K562 (cell line): Measurements from ENCODE around the gene NLRP9. TPM values are rescaled to one million over a fixed set of nuclear protein-coding genes. Genes with fewer than 3 reads are reported as not detected.

ENCODE experiments used
- ATAC-seq: fragments of 200-7000 bp; cut with Tn5 transposase; 3 replicates; pipeline ENCODE4 v1.9.1; 2020; ENCODE audit warnings: moderate library complexity
- BruUV-seq: library from RNA; stranded (reverse); fragments of 400-500 nt; replicated peaks from 2 replicates; lab custom pipeline; 2021; lab: Mats Ljungman, UMichigan
- CTCF ChIA-PET: fragments of 300-600 bp; formaldehyde crosslinking; extraction: SDS; loops from one replicate; lab custom pipeline; 2021; ENCODE audit warnings: low intra/inter-chr PET ratio; lab: Yijun Ruan, JAX
- POLR2A ChIA-PET: fragments of 300-600, 350-650 bp; sonication (Branson Sonifier 250); formaldehyde crosslinking; extraction: SDS; loops from one replicate; lab custom pipeline; 2021; ENCODE audit warnings: antibody characterized with exemption, inconsistent platforms; lab: Yijun Ruan, JAX
- DNase-seq, 4 experiments: peaks; one replicate each; pipeline versions ENCODE4 v3.0.0 to v3.0.0-alpha.2; 2011 to 2018; ENCODE audit warnings: low spot score in 3 of 4, mixed read lengths in 3 of 4; ENCODE audit errors: extremely low read depth in 1 of 4
- FAIRE-seq: peaks from 2 replicates; lab custom pipeline; 2011; peaks lifted over from hg19 to GRCh38; lab: Jason Lieb, UNC
- H2AFZ ChIP-seq: 2 replicates; pipeline ENCODE4 v1.6.0; 2011; ENCODE audit warnings: low read depth, low read length, control low read depth, inconsistent platforms
- H3K27ac ChIP-seq: fragments of 200-600 bp; 3 replicates; pipeline ENCODE4 v1.8.0; 2011; ENCODE audit warnings: low read depth, mild to moderate bottlenecking, control low read depth, inconsistent platforms, low read length, moderate library complexity, mixed read lengths; ENCODE audit errors: extremely low read depth
- H3K27me3 ChIP-seq, 2 experiments: fragments of 300-600 bp in 1 of 2; 2 replicates in 1 of 2; 3 replicates in 1 of 2; pipeline versions ENCODE4 v1.6.0 to v1.8.0; 2011; ENCODE audit warnings: inconsistent platforms in 2 of 2, low read length in 2 of 2, mild to moderate bottlenecking in 1 of 2, mixed read lengths in 1 of 2, moderate library complexity in 1 of 2; ENCODE audit not compliant: control insufficient read depth in 2 of 2, insufficient read depth in 2 of 2
- H3K36me3 ChIP-seq: fragments of 300-600 bp; 3 replicates; pipeline ENCODE4 v1.8.0; 2011; ENCODE audit warnings: mild to moderate bottlenecking, low read length, inconsistent platforms; ENCODE audit not compliant: control insufficient read depth, insufficient read depth
- H3K4me1 ChIP-seq, 2 experiments: fragments of 200-600 bp in 1 of 2; replicated peaks in 1 of 2; 2 replicates in 1 of 2; 3 replicates in 1 of 2; pipeline versions ENCODE4 v1.5.1 to v1.8.0; 2011; ENCODE audit warnings: inconsistent platforms in 2 of 2, low read length in 2 of 2, mild to moderate bottlenecking in 1 of 2, mixed read lengths in 1 of 2, moderate library complexity in 1 of 2; ENCODE audit not compliant: control insufficient read depth in 2 of 2, insufficient read depth in 2 of 2
- H3K4me2 ChIP-seq: 2 replicates; pipeline ENCODE4 v1.6.1; 2011; ENCODE audit warnings: low read length, control low read depth, inconsistent platforms, mixed read lengths; ENCODE audit not compliant: insufficient read depth
- H3K4me3 ChIP-seq: fragments of 200-600 bp; sonication (generic), shearing (Covaris generic); 2 replicates; pipeline ENCODE4 v1.5.1; 2016; ENCODE audit warnings: control low read depth, inconsistent platforms
- H3K79me2 ChIP-seq: fragments of 200-600 bp; 3 replicates; pipeline ENCODE4 v1.8.0; 2011; ENCODE audit warnings: low read length, inconsistent platforms; ENCODE audit not compliant: control insufficient read depth, insufficient read depth
- H3K9ac ChIP-seq, 2 experiments: 2 replicates each; pipeline versions ENCODE4 v1.6.0 to v1.6.1; 2011; ENCODE audit warnings: low read depth in 2 of 2, low read length in 2 of 2, control low read depth in 1 of 2, inconsistent platforms in 1 of 2, mild to moderate bottlenecking in 1 of 2, mixed read lengths in 1 of 2; ENCODE audit not compliant: insufficient read depth in 1 of 2
- H3K9me1 ChIP-seq: one replicate; pipeline ENCODE4 v1.6.0; 2011; ENCODE audit warnings: inconsistent platforms, mild to moderate bottlenecking, low read length, moderate library complexity; ENCODE audit not compliant: control insufficient read depth, insufficient read depth
- H3K9me3 ChIP-seq: replicated peaks from 2 replicates; pipeline ENCODE4 v1.5.1; 2011; ENCODE audit warnings: low read depth, low read length, inconsistent platforms; ENCODE audit not compliant: control insufficient read depth, insufficient read depth
- H4K20me1 ChIP-seq: replicated peaks from 2 replicates; pipeline ENCODE4 v1.6.1; 2011; ENCODE audit warnings: low read length, inconsistent platforms, mixed read lengths; ENCODE audit not compliant: control insufficient read depth, insufficient read depth
- FOXK1 ChIP-seq: sonication (generic); formaldehyde crosslinking; IDR thresholded peaks from 2 replicates; pipeline ENCODE4 v1.8.0; 2022; ENCODE audit warnings: missing genetic modification reagents, mild to moderate bottlenecking, borderline replicate concordance
- KAT8 ChIP-seq: fragments of 450-650 bp; IDR thresholded peaks from 2 replicates; pipeline ENCODE4 v1.6.1; 2016; ENCODE audit warnings: low read depth, mild to moderate bottlenecking
- MEIS2 ChIP-seq: fragments of 450-650 bp; IDR thresholded peaks from 2 replicates; pipeline ENCODE4 v1.6.1; 2014; ENCODE audit warnings: mild to moderate bottlenecking; ENCODE audit not compliant: partially characterized antibody
- NFATC3 ChIP-seq: fragments of 450-650 bp; IDR thresholded peaks from 2 replicates; pipeline ENCODE4 v1.6.1; 2017; ENCODE audit warnings: mild to moderate bottlenecking
- NR2C1 ChIP-seq, 2 experiments: fragments of 450-650 bp; IDR thresholded peaks; 2 replicates each; pipeline ENCODE4 v1.6.1; 2017; ENCODE audit warnings: mild to moderate bottlenecking in 2 of 2, antibody characterized with exemption in 1 of 2, inconsistent platforms in 1 of 2, missing compliant biosample characterization in 1 of 2, missing genetic modification characterization in 1 of 2
- RBFOX2 ChIP-seq: fragments of 200-400 bp; formaldehyde crosslinking; IDR thresholded peaks from 2 replicates; pipeline ENCODE4 v1.6.1; 2017; ENCODE audit warnings: low read depth, mild to moderate bottlenecking, low read length, moderate library complexity
- TAL1 ChIP-seq: fragments of 450-650 bp; IDR thresholded peaks from 2 replicates; pipeline ENCODE4 v1.6.1; 2016; ENCODE audit warnings: mild to moderate bottlenecking
- ZEB2 ChIP-seq: fragments of 450-650 bp; IDR thresholded peaks from 2 replicates; pipeline ENCODE4 v1.6.1; 2016
- ZNF384 ChIP-seq: IDR thresholded peaks from 2 replicates; pipeline ENCODE4 v1.6.1; 2012; ENCODE audit warnings: low read depth, low read length, improper control_type of control experiment
- WGBS: fragments of 100-300 bp; shearing (Covaris generic); methylation state at CpG from one replicate; pipeline ENCODE4 v1.1.6; 2016; ENCODE audit warnings: low coverage, mixed read lengths; ENCODE audit not compliant: insufficient coverage; ENCODE audit errors: missing lambda C conversion rate; 5-methylcytosine and 5-hydroxymethylcytosine counted together
- in situ Hi-C: fragments of 300-500 bp; cut with MboI; formaldehyde crosslinking; loops from 4 replicates; pipeline ENCODE4 v1.15.0; 2018; ENCODE audit warnings: inconsistent platforms, mixed read lengths
- intact Hi-C: fragments of 100-400 bp; cut with micrococcal nuclease; formaldehyde crosslinking; loops from 2 replicates; pipeline ENCODE4 v1.14.2; 2022
- polyA plus RNA-seq, 8 experiments: library from polyadenylated mRNA; depleted of rRNA in 4 of 8; stranded (reverse) in 5 of 8; unstranded in 3 of 8; fragments of >200 nt; fragmentation: Nextera tagmentation in 2 of 8; fragmentation: Illumina TruSeq in 1 of 8; extraction: Ambion mirVana in 2 of 8; extraction: Trizol in 1 of 8; gene quantifications; 2 replicates each; pipeline versions ENCODE4 v1.2.1 to v1.2.3, GENCODE V29; 2011 to 2014; ENCODE audit warnings: inconsistent platforms in 1 of 8, missing spikeins in 1 of 8
- total RNA-seq, 7 experiments: library from RNA; depleted of rRNA in 6 of 7; stranded (reverse); fragments of >200 nt in 6 of 7; fragmentation: Illumina TruSeq in 2 of 7; extraction: Trizol in 2 of 7; gene quantifications; 2 replicates each; pipeline versions ENCODE4 v1.2.1 to v1.2.3, GENCODE V29; 2011 to 2021; ENCODE audit warnings: low replicate concordance in 1 of 7

NLRP9 gene
- total and polyA plus RNA-seq, 9 of the 15 experiments (the other 6 are each of a cell fraction or from before 2014, with no cell fraction given) = not detected

- no peak overlapping the region for H3K4me2 ChIP-seq
- 97% methylated on average over 28 of the region's 31 CpGs for WGBS
- H3K9ac ChIP-seq = no peak overlapping the region
- no peak for ATAC-seq
- peaks cover 90% of the 10 kb centered on the region; the same call in 2 of the 3 replicates for H3K36me3 ChIP-seq
- CTCF ChIA-PET = interaction anchor here (0.5 kb wide), 1 partner anchor 10 kb away, joined by 3 read pairs; no protein-coding TSS in a partner anchor
- no peak overlapping the region for H3K27ac ChIP-seq
- DNase-seq = no peak
- no peak for FAIRE-seq
- in situ Hi-C loops (no loop called here), intact Hi-C loops (no loop called here)
- H4K20me1 ChIP-seq = peaks cover 26% of the 10 kb centered on the region
- no peaks in the 10 kb centered on the region for H3K9me3 ChIP-seq
- peaks cover 0 to 55% of the 10 kb centered on the region in 2 experiments; a peak in 3 of 5 replicates for H3K4me1 ChIP-seq
- H3K9me1 ChIP-seq = no peaks in the 10 kb centered on the region
- no peaks in the 10 kb centered on the region; the same call in 1 of the 3 replicates for H3K79me2 ChIP-seq
- TF ChIP-seq KAT8 (no peak), NFATC3 (no peak), FOXK1 (no peak), ZEB2 (no peak), TAL1 (no peak), RBFOX2 (peak; percentile 17; the same call in 1 of the 2 replicates), MEIS2 (no peak), ZNF384 (no peak), NR2C1 (IDR thresholded peaks at IDR 0.05) (no peak), NR2C1 (tag; IDR thresholded peaks at IDR 0.05) (no peak)
- POLR2A ChIA-PET = interaction anchor here (0.8 to 1.2 kb wide), 2 partner anchors 10 to 15 kb away, joined by 4 to 5 read pairs; no protein-coding TSS in a partner anchor
- H3K4me3 ChIP-seq = no peak overlapping the region
- no peak overlapping the region for H2AFZ ChIP-seq
- BruUV-seq = no TSS peak
- H3K27me3 ChIP-seq = no peaks in the 10 kb centered on the region
Measured at GRCh38 chr19:55690769-55691545, 47.2 kb downstream of the NLRP9 start.
